Panc1 (cell line): Measurements from ENCODE around the gene ITGA2. TPM values are rescaled to one million over a fixed set of nuclear protein-coding genes. Genes with fewer than 3 reads are reported as not detected.

Source experiments
- ATAC-seq: fragments of 200-7000 bp; cut with Tn5 transposase; 2 replicates; pipeline ENCODE4 v1.9.1; 2020; ENCODE audit warnings: mild to moderate bottlenecking, moderate library complexity
- BruUV-seq: library from RNA; stranded (reverse); fragments of 400-500 nt; replicated peaks from 2 replicates; lab custom pipeline; 2021; lab: Mats Ljungman, UMichigan
- CTCF ChIA-PET: fragments of 300-600 bp; sonication (Branson Sonifier 250); formaldehyde crosslinking; loops from one replicate; lab custom pipeline; 2022; ENCODE audit warnings: antibody characterized with exemption; lab: Charles Lee
- POLR2A ChIA-PET: fragments of 300-600 bp; sonication (Branson Sonifier 250); formaldehyde crosslinking; loops from one replicate; lab custom pipeline; 2022; ENCODE audit warnings: antibody characterized with exemption; lab: Charles Lee
- DNase-seq: peaks from one replicate; pipeline ENCODE4 v3.0.0-alpha.2; 2010; ENCODE audit warnings: low read depth, low spot score
- H3K27ac ChIP-seq: 2 replicates; pipeline ENCODE4 v1.5.1; 2011; ENCODE audit warnings: mild to moderate bottlenecking, low read length, inconsistent platforms
- H3K27me3 ChIP-seq: fragments of 200-500 bp; sonication (Bioruptor generic); 2 replicates; pipeline ENCODE4 v1.6.0; 2014; ENCODE audit warnings: low read length, inconsistent platforms; ENCODE audit not compliant: control insufficient read depth, insufficient read depth
- H3K36me3 ChIP-seq: fragments of 200-500 bp; sonication (Bioruptor generic); 2 replicates; pipeline ENCODE4 v1.5.1; 2014; ENCODE audit warnings: inconsistent platforms, mild to moderate bottlenecking, low read length, moderate library complexity; ENCODE audit not compliant: control insufficient read depth, insufficient read depth
- H3K4me1 ChIP-seq: 2 replicates; pipeline ENCODE4 v1.5.1; 2011; ENCODE audit warnings: inconsistent platforms, mild to moderate bottlenecking, low read length, moderate library complexity; ENCODE audit not compliant: control insufficient read depth, insufficient read depth
- H3K4me3 ChIP-seq, 2 experiments: 2 replicates each; pipeline ENCODE4 v1.5.1; 2011 to 2012; ENCODE audit warnings: low read depth in 2 of 2, low read length in 2 of 2, mild to moderate bottlenecking in 2 of 2, inconsistent platforms in 1 of 2, moderate library complexity in 1 of 2
- H3K9me3 ChIP-seq: fragments of 200-500 bp; sonication (Bioruptor generic); 2 replicates; pipeline ENCODE4 v1.5.1; 2014; ENCODE audit warnings: low read depth, mild to moderate bottlenecking, inconsistent platforms, low read length, moderate library complexity; ENCODE audit not compliant: control insufficient read depth, insufficient read depth
- CTCF ChIP-seq: fragments of 450-650 bp; IDR thresholded peaks from 2 replicates; pipeline ENCODE4 v1.5.1; 2017; ENCODE audit warnings: mild to moderate bottlenecking
- POLR2AphosphoS5 ChIP-seq: IDR thresholded peaks from 2 replicates; pipeline ENCODE4 v1.6.1; 2012; ENCODE audit warnings: mild to moderate bottlenecking, low read depth, low read length, moderate library complexity
- REST ChIP-seq, 2 experiments: IDR thresholded peaks; 2 replicates each; pipeline ENCODE4 v1.6.1; 2011 to 2012; ENCODE audit warnings: low read depth in 2 of 2, control low read depth in 1 of 2, low read length in 1 of 2, mild to moderate bottlenecking in 1 of 2, moderate library complexity in 1 of 2; ENCODE audit not compliant: insufficient read depth in 1 of 2
- SIN3A ChIP-seq: IDR thresholded peaks from 2 replicates; pipeline ENCODE4 v1.6.1; 2012; ENCODE audit warnings: low read depth, mild to moderate bottlenecking, low read length, moderate library complexity, borderline replicate concordance; ENCODE audit not compliant: insufficient read depth
- TCF7L2 ChIP-seq: IDR thresholded peaks from 2 replicates; pipeline ENCODE4 v1.6.1; 2011; ENCODE audit warnings: mild to moderate bottlenecking, low read depth, low read length, inconsistent platforms
- in situ Hi-C: cut with HindIII; loops from 2 replicates; pipeline ENCODE4 v1.10.0; 2016; ENCODE audit warnings: low sequenced_read_pairs, low pct_unique_long_range_greater_than_20kb
- intact Hi-C: fragments of 100-400 bp; cut with micrococcal nuclease; formaldehyde crosslinking; loops from one replicate; pipeline ENCODE4 v1.10.0; 2022; ENCODE audit not compliant: unreplicated experiment
- total RNA-seq: library from RNA; stranded (reverse); gene quantifications from one replicate; pipeline ENCODE4 v1.2.1, GENCODE V29; 2021; ENCODE audit not compliant: unreplicated experiment

The ITGA2 gene
- total RNA-seq, 1 experiment from 2014 or later = 41.8 TPM

- Histone ChIP-seq H3K27me3 (no peaks in the 10 kb centered on the region), H3K4me3 (no peak overlapping the region), H3K36me3 (no peaks in the 10 kb centered on the region; the same call in 1 of the 2 replicates), H3K9me3 (no peaks in the 10 kb centered on the region), H3K4me1 (peaks cover 37% of the 10 kb centered on the region), H3K27ac (peak overlapping the region; percentile 46)
- DNase-seq (no peak), ATAC-seq (peak; percentile 53)
- CTCF ChIA-PET = interaction anchor here (1.2 kb wide), 1 partner anchor 22 kb away, joined by 4 read pairs; the partner anchor contains the start of gene ITGA2
- intact Hi-C loops = no loop called here
- no TSS peak for BruUV-seq
- POLR2A ChIA-PET = no interaction called here
- 0 out of 2 replicates have a peak, but pooled peaks have one; percentile 2 for TF ChIP-seq CTCF
- no peak for TF ChIP-seq REST (IDR thresholded peaks at IDR 0.05; ENCODE audit: insufficient read depth in 1 of 2, low read depth in 2 of 2, low read length in 1 of 2)
- in situ Hi-C loops = no loop called here
Observed at GRCh38 chr5:53011233-53011632, 22.1 kb downstream of the ITGA2 start.

GRCh38 chr5:53013857-53014256, 24.7 kb downstream of the ITGA2 start:
- DNase-seq = no peak
- Histone ChIP-seq H3K4me3 (no peak overlapping the region), H3K9me3 (no peaks in the 10 kb centered on the region), H3K27me3 (no peaks in the 10 kb centered on the region), H3K4me1 (peaks cover 32% of the 10 kb centered on the region), H3K36me3 (no peaks in the 10 kb centered on the region), H3K27ac (no peak overlapping the region)
- BruUV-seq = no TSS peak
- TF ChIP-seq TCF7L2 = no peak
- no peak for TF ChIP-seq CTCF
- no peak for TF ChIP-seq REST (IDR thresholded peaks at IDR 0.05; ENCODE audit: insufficient read depth in 1 of 2, low read depth in 2 of 2, low read length in 1 of 2)
- TF ChIP-seq SIN3A = no peak
- TF ChIP-seq POLR2AphosphoS5 = no peak
- ATAC-seq = no peak
- ChIA-PET POLR2A (no interaction called here), CTCF (no interaction called here)
- intact Hi-C loops (no loop called here), in situ Hi-C loops (no loop called here)
